SW 1271 (cell line): ENCODE results near the gene HMCES.

Source experiments
- DNase-seq, 2 experiments: peaks; one replicate each; lab custom pipeline; 2025; lab: John Stamatoyannopoulos, UW

HMCES gene

GRCh38 chr3:129304146-129304961 is 25.7 kb downstream of the HMCES start:
- DNase-seq: no peak

DNA sequence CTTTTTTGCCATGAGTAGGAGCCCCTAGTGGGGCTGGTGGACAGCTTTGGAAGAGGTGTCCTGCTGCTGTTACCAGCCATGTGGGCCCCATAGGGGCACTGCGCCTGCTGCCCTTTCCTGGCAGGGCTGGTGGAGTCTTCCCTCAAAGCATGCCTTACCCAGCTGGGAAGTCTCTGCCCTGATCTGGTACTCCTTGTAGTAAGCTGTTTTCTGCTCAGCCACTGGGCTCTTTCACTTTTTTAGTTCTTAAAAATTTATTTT is 26.2 kb downstream of the HMCES start:
- DNase-seq: no peak

GRCh38 chr3:129305592-129306091 is 27.0 kb downstream of the HMCES start:
- DNase-seq: no peak

DNA sequence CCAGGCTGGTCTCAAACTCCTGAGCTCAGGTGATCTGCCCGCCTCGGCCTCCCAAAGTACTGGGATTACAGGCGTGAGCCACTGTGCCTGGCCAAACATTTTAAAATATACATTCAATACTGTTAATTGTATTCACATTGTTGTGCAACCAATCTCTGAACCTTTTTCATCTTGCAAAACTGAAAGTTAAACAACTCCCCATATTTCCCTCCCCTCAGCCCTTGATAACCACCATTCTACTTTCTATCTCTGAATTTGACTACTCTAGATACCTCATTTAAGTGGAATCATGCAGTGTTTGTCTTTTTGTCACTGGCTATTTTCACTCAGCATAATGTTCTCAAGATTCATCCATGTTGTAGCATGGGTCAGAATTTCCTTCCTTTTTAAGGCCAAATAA is 30.0 kb downstream of the HMCES start:
- DNase-seq: no peak

DNA sequence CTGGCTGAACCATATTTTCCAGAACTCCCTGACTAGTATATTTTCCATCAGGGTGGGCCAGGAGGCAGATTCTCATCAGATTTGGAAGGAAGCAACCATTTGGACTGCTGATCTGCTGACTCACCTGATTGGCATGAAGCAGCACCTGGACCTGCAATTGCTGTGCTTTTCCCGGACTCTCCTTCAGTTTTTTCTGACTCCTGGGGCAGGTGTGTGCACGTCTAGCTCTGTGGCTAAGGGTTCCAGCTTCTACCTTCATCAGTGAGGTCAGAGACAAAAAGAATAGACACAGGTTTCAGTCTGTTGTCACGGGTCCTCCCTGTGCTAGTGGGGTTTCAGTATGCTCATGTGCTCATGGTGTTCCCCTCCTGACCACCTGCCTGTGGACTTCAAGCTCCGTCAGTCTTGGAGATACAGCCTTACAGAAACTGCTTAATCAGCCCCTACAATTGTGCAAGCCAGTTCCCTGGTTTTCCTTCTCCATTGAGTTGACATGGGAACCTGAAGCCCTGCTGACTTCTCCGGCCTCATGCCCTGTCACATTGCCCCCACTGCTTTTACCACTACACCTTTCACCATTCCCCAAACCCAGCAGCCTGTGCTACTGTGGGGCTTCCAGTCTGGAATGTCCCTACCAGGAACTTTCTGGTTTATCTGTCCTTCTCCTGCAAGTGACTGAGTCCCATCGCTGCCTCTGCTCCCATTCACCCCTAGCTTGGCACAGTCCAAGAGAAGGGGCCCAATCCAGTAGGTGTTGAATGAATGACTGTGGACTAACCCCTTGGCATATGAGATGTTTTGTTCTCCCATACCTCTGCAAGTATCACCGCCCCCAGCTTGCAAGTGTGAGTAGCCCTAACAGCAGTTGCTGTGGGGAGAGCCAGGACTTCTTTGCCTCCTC is 31.7 kb downstream of the HMCES start:
- DNase-seq: no peak

GRCh38 chr3:129311054-129311902 is 32.6 kb downstream of the HMCES start:
- no peak for DNase-seq

GRCh38 chr3:129312021-129312639 is 33.5 kb downstream of the HMCES start:
- no peak for DNase-seq

DNA sequence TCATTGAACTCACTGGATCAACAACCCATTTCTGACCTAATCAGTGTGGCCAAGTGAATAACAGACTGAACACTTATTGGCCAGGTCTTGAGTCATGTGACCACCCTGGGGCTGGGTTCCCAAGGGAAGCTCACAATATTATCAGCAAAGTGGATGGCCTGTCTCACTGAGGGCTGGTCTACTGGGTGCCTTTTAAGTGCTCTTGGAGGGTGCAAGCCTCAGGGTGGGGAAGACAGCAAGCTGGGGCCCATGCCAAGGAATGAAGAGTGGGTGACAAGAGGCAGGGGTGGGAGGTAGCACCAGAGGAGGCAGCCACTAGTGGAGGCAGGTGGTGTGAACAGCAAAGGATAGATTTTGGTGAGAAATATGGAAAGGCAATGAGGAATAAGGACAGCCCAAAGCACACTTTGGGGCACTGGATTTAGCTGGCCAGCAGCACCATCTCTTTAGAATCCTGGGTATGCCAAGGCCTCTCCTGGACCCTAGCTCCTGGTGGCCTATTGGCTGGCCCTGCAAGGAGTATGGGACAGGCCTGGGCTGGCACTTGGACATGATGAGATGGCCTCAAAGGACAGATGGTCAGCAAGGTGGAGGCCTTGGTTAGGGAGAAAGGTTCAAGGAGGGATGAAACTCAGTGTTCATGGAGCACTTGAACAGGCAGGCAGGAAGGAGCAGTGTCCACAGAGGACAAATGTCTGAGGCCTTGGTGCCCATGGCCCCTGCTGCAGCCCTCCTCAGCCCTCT is 34.2 kb downstream of the HMCES start:
- DNase-seq: no peak

DNA sequence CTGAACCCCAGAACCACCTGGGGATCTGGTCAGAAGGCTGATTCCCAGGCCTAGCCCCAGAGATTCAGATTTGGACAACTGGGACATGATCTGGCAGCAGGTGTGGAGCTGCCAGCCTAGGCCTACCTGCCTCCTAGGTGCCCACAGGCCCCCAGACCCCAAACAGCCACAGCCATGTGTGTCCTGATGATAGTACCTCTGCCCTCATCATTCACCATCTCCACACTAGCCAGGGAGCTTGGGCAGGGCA is 34.7 kb downstream of the HMCES start:
- no peak for DNase-seq

DNA sequence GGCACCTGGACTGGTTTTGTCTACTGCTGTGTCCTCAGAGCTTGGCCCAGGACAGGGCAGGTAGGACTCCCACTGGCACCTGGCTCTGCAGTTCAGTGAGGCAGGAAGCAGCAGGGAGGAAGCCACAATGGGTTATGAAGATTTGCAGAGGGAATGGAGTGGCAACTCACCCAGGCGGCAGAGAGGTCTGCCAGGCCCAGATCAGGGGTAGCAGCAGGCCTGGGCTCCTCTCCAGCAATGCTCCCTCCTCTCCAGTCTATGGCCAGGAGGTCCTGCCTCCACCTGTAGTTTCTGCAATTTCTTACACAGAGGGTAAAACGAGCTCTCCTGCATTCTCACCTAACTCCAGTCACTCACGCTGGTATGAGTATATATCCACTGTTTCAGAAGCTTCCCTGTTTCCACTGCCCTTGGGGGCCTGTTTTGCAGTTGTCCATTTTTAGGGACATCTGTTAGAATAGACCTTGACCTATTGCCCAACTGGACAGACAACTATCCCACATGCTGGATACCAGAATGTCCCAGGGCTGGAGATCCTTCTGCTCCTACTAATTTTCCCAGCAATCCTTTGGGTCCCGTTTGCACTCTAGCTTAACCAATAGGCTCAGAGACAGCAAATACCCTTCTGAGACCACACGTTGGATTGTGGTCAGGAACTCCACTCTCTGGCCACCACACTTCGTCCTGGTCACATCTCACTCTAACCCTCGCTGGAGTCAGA is 35.2 kb downstream of the HMCES start:
- DNase-seq: peak in 1 of 2 experiments; percentile 19

GRCh38 chr3:129314386-129315222 is 35.9 kb downstream of the HMCES start:
- peak; percentile 60 to 82 for DNase-seq

GRCh38 chr3:129315223-129315997 is 36.7 kb downstream of the HMCES start:
- no peak for DNase-seq

DNA sequence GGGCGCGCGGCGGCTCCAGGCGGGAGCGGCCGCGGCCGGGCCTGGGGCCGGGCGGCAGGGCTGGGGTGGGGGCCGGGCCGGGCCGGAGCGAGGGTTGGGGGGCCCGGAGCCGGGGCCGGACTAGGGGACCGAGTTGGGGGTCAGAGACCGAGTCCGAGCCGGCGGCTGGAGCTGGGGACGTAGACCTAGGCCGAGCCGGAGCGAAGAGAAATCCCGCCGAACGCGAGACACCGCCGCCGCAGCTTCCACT is 37.3 kb downstream of the HMCES start:
- no peak for DNase-seq

GRCh38 chr3:129316248-129317013 is 37.8 kb downstream of the HMCES start:
- DNase-seq: peak; percentile 62 to 77

DNA sequence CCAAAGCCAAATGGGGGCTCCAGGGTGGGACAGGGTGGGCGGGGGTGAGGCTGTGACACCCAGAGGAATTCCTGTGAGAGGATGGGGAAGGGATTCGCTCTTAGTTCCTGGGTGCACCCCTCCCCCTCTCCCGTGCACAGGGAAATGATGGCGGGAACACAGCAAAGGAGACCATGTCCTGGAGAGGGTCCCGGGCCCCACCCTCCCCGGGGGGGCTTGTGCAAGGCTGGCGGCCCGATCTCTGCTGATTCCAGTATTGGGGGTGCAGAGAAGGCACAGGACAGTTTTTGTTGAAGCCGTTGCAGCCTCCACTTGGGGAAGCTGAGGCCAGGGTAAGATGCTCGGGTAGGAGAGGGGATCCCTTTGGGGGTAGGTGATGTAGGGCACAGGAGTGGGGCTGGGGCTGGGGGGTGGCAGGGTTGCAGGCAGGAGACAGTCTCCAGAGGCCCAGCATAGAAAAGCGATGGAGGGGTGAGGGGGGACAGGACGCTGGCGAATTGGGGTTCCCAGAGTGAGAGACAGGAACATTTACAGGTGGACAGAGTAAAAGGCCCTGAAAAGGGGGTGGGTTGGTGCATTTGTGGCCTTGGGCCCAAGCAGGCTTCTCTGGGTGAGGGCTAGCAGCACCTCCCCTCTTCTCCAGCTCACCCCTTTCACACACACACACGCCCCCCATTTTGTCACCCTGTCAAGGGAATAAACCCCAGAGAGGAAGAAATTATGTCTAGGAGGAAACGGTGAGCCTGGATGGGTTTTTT is 38.5 kb downstream of the HMCES start:
- DNase-seq: no peak

- DNase-seq: no peak
These were observed 39.2 kb downstream of the HMCES start for GRCh38 chr3:129317848-129318247.

DNA sequence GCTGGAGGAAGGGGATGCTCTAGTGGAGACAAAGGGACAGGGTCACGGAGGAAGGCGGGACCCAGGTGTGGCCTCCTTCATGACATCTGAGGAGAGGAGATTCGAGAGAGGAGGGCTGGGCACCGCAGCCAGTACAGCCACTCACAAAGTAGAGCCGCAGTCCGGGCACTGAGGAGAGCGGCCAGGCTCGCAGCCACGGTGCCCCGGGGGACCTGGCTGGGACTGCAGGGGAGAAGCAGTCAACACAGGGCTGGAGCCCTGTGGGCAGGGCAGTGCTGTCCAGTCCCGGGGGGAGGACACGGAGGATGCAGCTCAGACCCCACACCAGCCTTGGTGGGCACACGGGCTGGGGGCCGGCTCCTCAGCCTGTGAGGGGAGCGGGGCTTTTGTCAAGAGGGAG is 40.3 kb downstream of the HMCES start:
- no peak for DNase-seq

- no peak for DNase-seq
These were observed 41.6 kb downstream of the HMCES start for GRCh38 chr3:129320261-129320660.
